NCI-H2081 treated with DMSO at 0.1 percent for 48 hours (cell line): ENCODE data around the gene RNASEH2A.
"Not testable (repeated sequence)": the region's sequence is repeated elsewhere in the genome, so short reads cannot be mapped to it uniquely, and the experiment has no call there.

ENCODE experiments used
- DNase-seq: peaks from one replicate; lab custom pipeline; 2025; lab: John Stamatoyannopoulos, UW

RNASEH2A gene

GRCh38 chr19:12793290-12794195, 12.8 kb upstream of the RNASEH2A start:
- DNase-seq, result peak; percentile 28

- DNase-seq, result no peak
Measured at GRCh38 chr19:12794196-12794941, 12.0 kb upstream of the RNASEH2A start.

- DNase-seq, result no peak
Measured at GRCh38 chr19:12794971-12795381, 11.4 kb upstream of the RNASEH2A start.

GRCh38 chr19:12796146-12797071, 10.0 kb upstream of the RNASEH2A start:
- peak; percentile 18 for DNase-seq

GRCh38 chr19:12797141-12797587, 9.2 kb upstream of the RNASEH2A start:
- no peak for DNase-seq

GRCh38 chr19:12797607-12798006, 8.8 kb upstream of the RNASEH2A start:
- DNase-seq, result not testable (repeated sequence)

- DNase-seq, result no peak
Measured at GRCh38 chr19:12799742-12800465, 6.5 kb upstream of the RNASEH2A start.

- DNase-seq, result no peak
Measured at GRCh38 chr19:12800466-12800770, 6.0 kb upstream of the RNASEH2A start.

GRCh38 chr19:12800923-12801465, 5.4 kb upstream of the RNASEH2A start:
- no peak for DNase-seq

GRCh38 chr19:12801466-12802266, 4.7 kb upstream of the RNASEH2A start, which contains the start of the genes PRDX2 and THSD8:
Gene PRDX2 (minus strand): TSS chr19:12801800. CDS start chr19:12801261, 539 bp downstream.
Gene THSD8 (plus strand): TSS chr19:12802069. CDS start chr19:12802072, 3 bp downstream.
- no peak for DNase-seq

GRCh38 chr19:12802267-12803106, 3.9 kb upstream of the RNASEH2A start:
- DNase-seq, result no peak

GRCh38 chr19:12804051-12804450, 2.3 kb upstream of the RNASEH2A start:
- no peak for DNase-seq

- DNase-seq, result no peak
Measured at GRCh38 chr19:12815088-12815487, 8.7 kb downstream of the RNASEH2A start.

GRCh38 chr19:12817188-12817587, 10.8 kb downstream of the RNASEH2A start:
- not testable (repeated sequence) for DNase-seq

- not testable (repeated sequence) for DNase-seq
Measured at GRCh38 chr19:12817810-12818209, 11.4 kb downstream of the RNASEH2A start.

GRCh38 chr19:12821761-12822160, 15.4 kb downstream of the RNASEH2A start:
- no peak for DNase-seq

GRCh38 chr19:12825254-12826131, 19.1 kb downstream of the RNASEH2A start:
- DNase-seq, result no peak

GRCh38 chr19:12828494-12828893, 22.1 kb downstream of the RNASEH2A start:
- no peak for DNase-seq
